OCI-LY7 (cell line): Measurements from ENCODE around the gene WTAP. TPM values are rescaled to one million over a fixed set of nuclear protein-coding genes. Genes with fewer than 3 reads are reported as not detected.

Experiments
- BruUV-seq: library from RNA; stranded (reverse); fragments of 400-500 nt; replicated peaks from 2 replicates; lab custom pipeline; 2021; lab: Mats Ljungman, UMichigan
- CTCF ChIA-PET: fragments of 300-600 bp; sonication (Branson Sonifier 250); formaldehyde crosslinking; loops from one replicate; lab custom pipeline; 2022; ENCODE audit warnings: antibody characterized with exemption; ENCODE audit not compliant: unreplicated experiment; lab: Charles Lee
- POLR2A ChIA-PET: fragments of 300-600 bp; sonication (Branson Sonifier 250); formaldehyde crosslinking; loops from one replicate; lab custom pipeline; 2022; ENCODE audit warnings: antibody characterized with exemption; lab: Charles Lee
- DNase-seq: peaks from one replicate; pipeline ENCODE4 v3.0.0-alpha.2; 2015; ENCODE audit warnings: low spot score
- H2AFZ ChIP-seq: fragments of 200-600 bp; sonication (generic), shearing (Covaris generic); 2 replicates; pipeline ENCODE4 v1.6.1; 2014; ENCODE audit warnings: mild to moderate bottlenecking, antibody characterized with exemption, low read length, moderate library complexity
- H3K27ac ChIP-seq: fragments of 200-600 bp; sonication (generic); 2 replicates; pipeline ENCODE4 v1.5.1; 2014; ENCODE audit warnings: mixed run types, low read depth, mild to moderate bottlenecking, moderate library complexity, low read length, inconsistent platforms; ENCODE audit not compliant: poor library complexity, severe bottlenecking
- H3K36me3 ChIP-seq: fragments of 200-600 bp; sonication (generic); 2 replicates; pipeline ENCODE4 v1.6.1; 2014; ENCODE audit warnings: mild to moderate bottlenecking, antibody characterized with exemption, low read length, moderate library complexity, mixed read lengths; ENCODE audit not compliant: insufficient read depth
- H3K4me1 ChIP-seq: fragments of 200-600 bp; sonication (generic); 2 replicates; pipeline ENCODE4 v1.5.1; 2014; ENCODE audit warnings: mild to moderate bottlenecking, low read length; ENCODE audit not compliant: insufficient read depth, poor library complexity, severe bottlenecking
- H3K4me2 ChIP-seq: fragments of 200-600 bp; sonication (generic); 2 replicates; pipeline ENCODE4 v1.6.1; 2014; ENCODE audit warnings: mild to moderate bottlenecking, low read length
- H3K4me3 ChIP-seq: fragments of 200-600 bp; sonication (generic); 2 replicates; pipeline ENCODE4 v1.5.1; 2014; ENCODE audit warnings: mild to moderate bottlenecking, low read depth, low read length; ENCODE audit not compliant: poor library complexity, severe bottlenecking
- H3K79me2 ChIP-seq: fragments of 200-600 bp; sonication (generic); 2 replicates; pipeline ENCODE4 v1.6.1; 2016; ENCODE audit warnings: low read depth, mild to moderate bottlenecking, low read length, moderate library complexity, mixed read lengths; ENCODE audit not compliant: insufficient read depth
- H3K9me2 ChIP-seq: fragments of 200-600 bp; sonication (generic); 2 replicates; pipeline ENCODE4 v1.6.1; 2016; ENCODE audit warnings: mild to moderate bottlenecking, low read length, mixed read lengths; ENCODE audit not compliant: insufficient read depth
- H3K9me3 ChIP-seq: fragments of 200-600 bp; sonication (generic); 2 replicates; pipeline ENCODE4 v1.6.1; 2014; ENCODE audit warnings: mild to moderate bottlenecking, mixed run types, low read length, mixed read lengths
- H4K20me1 ChIP-seq: fragments of 200-600 bp; sonication (generic); 2 replicates; pipeline ENCODE4 v1.6.1; 2014; ENCODE audit warnings: mild to moderate bottlenecking, antibody characterized with exemption, low read length, moderate library complexity, mixed read lengths; ENCODE audit not compliant: insufficient read depth
- EZH2phosphoT487 ChIP-seq: fragments of 200-600 bp; sonication (generic); IDR thresholded peaks from 2 replicates; pipeline ENCODE4 v1.6.1; 2018; ENCODE audit warnings: low read depth, borderline replicate concordance, mild to moderate bottlenecking, mixed run types, antibody characterized with exemption, low read length, moderate library complexity, mixed read lengths
- intact Hi-C: fragments of 100-400 bp; cut with micrococcal nuclease; formaldehyde crosslinking; loops from one replicate; pipeline ENCODE4 v1.10.0; 2022; ENCODE audit not compliant: unreplicated experiment
- total RNA-seq, 2 experiments: library from RNA; depleted of rRNA in 1 of 2; stranded (reverse); fragments of >200 nt in 1 of 2; shearing (Covaris generic) in 1 of 2; gene quantifications; 2 replicates each; pipeline ENCODE4 v1.2.3, GENCODE V29; 2014 to 2022
- TF ChIP-seq, protein P1 (sequence below): fragments of 200-600 bp; sonication (generic); conservative IDR thresholded peaks from 2 replicates; pipeline ENCODE4 v1.5.1; 2014; ENCODE audit warnings: mild to moderate bottlenecking, antibody characterized with exemption, low read length, moderate library complexity, mixed read lengths

The WTAP gene
- total RNA-seq, 2 experiments from 2014 or later = 99.3 to 115 TPM

DNA sequence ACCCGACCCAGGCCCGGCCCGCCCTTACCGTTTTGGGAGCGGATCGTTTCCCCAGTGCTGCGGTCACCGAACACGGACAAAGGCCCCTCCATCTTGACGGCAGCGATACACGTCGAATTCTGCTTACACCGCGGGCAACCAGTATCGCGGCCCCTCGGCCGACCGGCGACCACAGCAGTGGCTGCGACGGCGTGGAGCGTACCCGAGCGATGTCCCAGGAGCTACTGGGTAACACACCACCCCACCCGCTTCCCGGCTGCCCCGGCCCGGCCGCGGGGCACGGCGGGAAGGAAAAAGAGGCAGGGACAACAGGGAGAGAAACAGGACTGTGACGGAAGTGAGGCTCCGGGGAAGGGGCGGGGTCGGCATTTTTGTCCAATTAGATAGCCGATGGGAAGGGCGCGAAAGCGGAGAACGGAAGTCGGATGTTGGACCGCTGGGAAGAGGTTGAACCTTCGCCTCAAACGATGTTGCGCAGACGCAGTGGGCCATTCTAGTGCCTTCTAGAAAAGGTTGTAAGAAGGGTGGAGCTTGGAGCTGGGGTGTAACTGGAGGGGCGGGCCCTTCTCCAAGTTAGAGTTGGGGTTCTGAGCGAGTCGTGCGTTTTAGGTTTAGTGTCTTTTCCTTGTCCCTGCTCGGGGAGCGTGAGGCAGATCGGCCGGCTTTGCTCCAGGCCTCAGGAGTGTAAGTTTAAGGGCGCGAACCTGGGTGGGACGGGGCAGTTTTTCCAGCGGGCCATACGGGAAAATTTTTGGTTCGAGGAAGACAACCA is 62.3 kb downstream of the WTAP start, which contains the start of gene TCP1:
TCP1 (minus strand) TSS at position 226 of the 772 bp plus-strand sequence; CDS start at position 92, 134 bp downstream.
- Histone ChIP-seq H4K20me1 (peaks cover 49% of the 10 kb centered on the region), H2AFZ (peak within 1 kb of the TSS; percentile 81; the same call in 1 of the 2 replicates), H3K4me1 (peaks cover 62% of the 10 kb centered on the region), H3K36me3 (peaks cover 86% of the 10 kb centered on the region), H3K4me3 (peak within 1 kb of the TSS; percentile 99), H3K4me2 (peak within 1 kb of the TSS; percentile 98), H3K9me2 (no peaks in the 10 kb centered on the region), H3K79me2 (peaks cover 90% of the 10 kb centered on the region), H3K9me3 (no peaks in the 10 kb centered on the region), H3K27ac (peak within 1 kb of the TSS; percentile 88)
- ChIA-PET CTCF (interaction anchor here (0.6 to 0.7 kb wide), 2 partner anchors 71 to 98 kb away, joined by 3 read pairs; no protein-coding TSS in a partner anchor), POLR2A (interaction anchor here (0.7 to 3.5 kb wide), 26 partner anchors 8 to 572 kb away, joined by 3 to 48 read pairs (median 4); partner anchors contain the start of genes ACAT2 and WTAP)
- TF ChIP-seq, protein P1, sequence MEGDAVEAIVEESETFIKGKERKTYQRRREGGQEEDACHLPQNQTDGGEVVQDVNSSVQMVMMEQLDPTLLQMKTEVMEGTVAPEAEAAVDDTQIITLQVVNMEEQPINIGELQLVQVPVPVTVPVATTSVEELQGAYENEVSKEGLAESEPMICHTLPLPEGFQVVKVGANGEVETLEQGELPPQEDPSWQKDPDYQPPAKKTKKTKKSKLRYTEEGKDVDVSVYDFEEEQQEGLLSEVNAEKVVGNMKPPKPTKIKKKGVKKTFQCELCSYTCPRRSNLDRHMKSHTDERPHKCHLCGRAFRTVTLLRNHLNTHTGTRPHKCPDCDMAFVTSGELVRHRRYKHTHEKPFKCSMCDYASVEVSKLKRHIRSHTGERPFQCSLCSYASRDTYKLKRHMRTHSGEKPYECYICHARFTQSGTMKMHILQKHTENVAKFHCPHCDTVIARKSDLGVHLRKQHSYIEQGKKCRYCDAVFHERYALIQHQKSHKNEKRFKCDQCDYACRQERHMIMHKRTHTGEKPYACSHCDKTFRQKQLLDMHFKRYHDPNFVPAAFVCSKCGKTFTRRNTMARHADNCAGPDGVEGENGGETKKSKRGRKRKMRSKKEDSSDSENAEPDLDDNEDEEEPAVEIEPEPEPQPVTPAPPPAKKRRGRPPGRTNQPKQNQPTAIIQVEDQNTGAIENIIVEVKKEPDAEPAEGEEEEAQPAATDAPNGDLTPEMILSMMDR = no peak
- TF ChIP-seq EZH2phosphoT487 = no peak
- intact Hi-C loops = loop anchor here (1.0 to 10.0 kb wide), 5 partner anchors 27 to 175 kb away; partner anchors contain the start of genes ACAT2, IGF2R, SOD2 and WTAP
- BruUV-seq = no TSS peak
- DNase-seq = peak; percentile 99

DNA sequence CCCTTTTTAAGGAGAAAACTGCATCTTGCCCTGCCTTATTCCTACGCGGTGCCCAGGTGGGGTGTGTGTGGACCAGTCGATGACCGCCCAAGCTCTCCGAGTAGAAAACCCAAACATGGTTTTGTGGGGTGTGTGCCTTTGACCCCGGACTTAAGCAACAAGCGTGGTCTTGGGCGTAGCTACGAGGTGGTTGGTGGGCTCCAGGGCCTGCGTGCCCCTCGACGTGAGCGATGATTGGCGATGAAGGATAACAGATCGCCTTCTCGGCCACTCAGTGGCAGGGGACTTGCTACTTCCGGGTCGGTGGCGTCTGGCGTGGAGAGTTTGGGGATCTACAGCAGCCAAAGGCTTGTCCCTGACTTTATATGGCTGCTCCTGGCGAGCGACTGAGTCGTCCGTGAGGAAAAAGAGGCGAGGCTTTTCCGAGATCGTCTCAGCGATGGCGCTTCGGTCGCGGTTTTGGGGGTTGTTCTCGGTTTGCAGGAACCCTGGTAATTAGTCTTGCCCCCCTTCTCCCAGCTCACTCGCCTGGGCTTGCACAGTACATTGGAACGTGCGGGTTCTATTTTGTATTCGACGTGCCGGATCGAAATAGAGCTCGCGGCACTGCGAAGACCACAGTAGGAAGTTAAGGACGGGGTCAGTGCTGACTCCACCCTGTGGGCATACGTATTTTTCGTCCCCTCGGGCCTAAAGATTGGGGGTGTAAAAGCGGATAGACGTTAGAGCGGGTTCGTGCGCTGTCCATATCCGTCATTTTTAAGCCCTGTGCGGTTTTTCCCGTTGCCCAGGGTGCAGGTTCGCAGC is 63.0 kb downstream of the WTAP start, which contains the start of gene MRPL18:
MRPL18 (plus strand) TSS at position 319 of the 807 bp plus-strand sequence; CDS start at position 440, 121 bp downstream.
- peaks cover 79% of the 10 kb centered on the region for H3K36me3 ChIP-seq
- peak within 1 kb of the TSS; percentile 81; the same call in 1 of the 2 replicates for H2AFZ ChIP-seq
- peak within 1 kb of the TSS; percentile 88 for H3K27ac ChIP-seq
- TF ChIP-seq, protein P1 = no peak
- BruUV-seq = no TSS peak
- H3K9me2 ChIP-seq = no peaks in the 10 kb centered on the region
- no peaks in the 10 kb centered on the region for H3K9me3 ChIP-seq
- peaks cover 41% of the 10 kb centered on the region for H4K20me1 ChIP-seq
- H3K4me3 ChIP-seq = peak within 1 kb of the TSS; percentile 99
- intact Hi-C loops = loop anchor here (2.0 to 10.0 kb wide), 2 partner anchors 62 to 174 kb away; partner anchors contain the start of gene IGF2R
- ChIA-PET CTCF (interaction anchor here (0.7 to 0.9 kb wide), 2 partner anchors 63 to 99 kb away, joined by 3 to 4 read pairs; partner anchors contain the start of gene WTAP), POLR2A (interaction anchor here (0.5 to 3.5 kb wide), 30 partner anchors 9 to 573 kb away, joined by 3 to 48 read pairs (median 4); partner anchors contain the start of genes ACAT2 and WTAP)
- peak within 1 kb of the TSS; percentile 98 for H3K4me2 ChIP-seq
- peak; percentile 98 for DNase-seq
- H3K4me1 ChIP-seq = peaks cover 68% of the 10 kb centered on the region
- H3K79me2 ChIP-seq = peaks cover 84% of the 10 kb centered on the region
